Measurements from ENCODE around the gene ROR1.

DNA sequence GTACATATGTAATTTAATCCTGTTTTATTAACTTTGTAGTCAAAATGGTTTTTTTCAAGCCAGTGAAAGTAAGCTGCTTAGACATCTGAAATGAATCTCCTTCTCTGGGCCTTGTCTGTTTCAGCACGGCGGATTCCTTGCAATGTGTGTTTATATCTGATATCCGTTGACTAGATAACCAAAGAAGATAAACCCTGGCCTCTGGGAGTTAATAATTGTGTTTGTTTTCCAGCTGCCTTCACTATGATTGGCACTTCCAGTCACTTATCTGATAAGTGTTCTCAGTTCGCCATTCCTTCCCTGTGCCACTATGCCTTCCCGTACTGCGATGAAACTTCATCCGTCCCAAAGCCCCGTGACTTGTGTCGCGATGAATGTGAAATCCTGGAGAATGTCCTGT is 366.1 kb downstream of the ROR1 start:
- no peak for TF ChIP-seq CTCF (conservative IDR thresholded peaks at IDR 0.05; ENCODE audit: low read depth, low read length)
- TF ChIP-seq BHLHE40 (IDR thresholded peaks at IDR 0.05; ENCODE audit: low read depth, low read length), result no peak
- TF ChIP-seq SMC3 (IDR thresholded peaks at IDR 0.05; ENCODE audit: low read depth, low read length), result no peak
- TF ChIP-seq RAD21 (IDR thresholded peaks at IDR 0.05; ENCODE audit: low read length), result no peak
- TF ChIP-seq CHD1 (IDR thresholded peaks at IDR 0.05; ENCODE audit: low read depth, low read length), result no peak
- TF ChIP-seq RCOR1 (IDR thresholded peaks at IDR 0.05; ENCODE audit: insufficient replicate concordance, low read length), result no peak
- TF ChIP-seq, protein P1, sequence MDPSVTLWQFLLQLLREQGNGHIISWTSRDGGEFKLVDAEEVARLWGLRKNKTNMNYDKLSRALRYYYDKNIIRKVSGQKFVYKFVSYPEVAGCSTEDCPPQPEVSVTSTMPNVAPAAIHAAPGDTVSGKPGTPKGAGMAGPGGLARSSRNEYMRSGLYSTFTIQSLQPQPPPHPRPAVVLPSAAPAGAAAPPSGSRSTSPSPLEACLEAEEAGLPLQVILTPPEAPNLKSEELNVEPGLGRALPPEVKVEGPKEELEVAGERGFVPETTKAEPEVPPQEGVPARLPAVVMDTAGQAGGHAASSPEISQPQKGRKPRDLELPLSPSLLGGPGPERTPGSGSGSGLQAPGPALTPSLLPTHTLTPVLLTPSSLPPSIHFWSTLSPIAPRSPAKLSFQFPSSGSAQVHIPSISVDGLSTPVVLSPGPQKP (IDR thresholded peaks at IDR 0.05; ENCODE audit: borderline replicate concordance, low read depth, low read length), result no peak
- TF ChIP-seq MAFK (IDR thresholded peaks at IDR 0.05; ENCODE audit: low read depth, low read length), result no peak
- no peak for TF ChIP-seq POLR2A (IDR thresholded peaks at IDR 0.05; ENCODE audit: low read depth, low read length)
- no peak for TF ChIP-seq MXI1 (IDR thresholded peaks at IDR 0.05; ENCODE audit: borderline replicate concordance, low read depth, low read length)
- no peak for TF ChIP-seq RFX5 (IDR thresholded peaks at IDR 0.05; ENCODE audit: low read depth, low read length)
- no peak for TF ChIP-seq CEBPB (IDR thresholded peaks at IDR 0.05; ENCODE audit: low read depth, low read length)
